COLO668 (cell line): ENCODE data around the gene PIGR.

Experiments used
- DNase-seq: peaks from one replicate; lab custom pipeline; 2025; ENCODE audit not compliant: unreplicated experiment; lab: John Stamatoyannopoulos, UW

PIGR gene

GRCh38 chr1:206946261-206946660 is at the start of gene PIGR:
PIGR (minus strand) TSS chr1:206946466; CDS start chr1:206940531, 5,935 bp downstream.
- no peak for DNase-seq

GRCh38 chr1:206992790-206993189 is 46.5 kb upstream of the PIGR start:
- DNase-seq, result no peak

GRCh38 chr1:206987873-206988272 is 41.6 kb upstream of the PIGR start:
- no peak for DNase-seq

GRCh38 chr1:206986885-206987284 is 40.6 kb upstream of the PIGR start:
- DNase-seq, result no peak

GRCh38 chr1:206986402-206986801 is 40.1 kb upstream of the PIGR start:
- DNase-seq, result no peak

GRCh38 chr1:206985162-206985749 is 39.0 kb upstream of the PIGR start:
- no peak for DNase-seq

GRCh38 chr1:206982216-206982615 is 36.0 kb upstream of the PIGR start:
- peak; percentile 60 for DNase-seq

GRCh38 chr1:206979379-206980043 is 33.2 kb upstream of the PIGR start:
- DNase-seq, result no peak

GRCh38 chr1:206978259-206978658 is 32.0 kb upstream of the PIGR start:
- DNase-seq, result no peak

- no peak for DNase-seq
Observed at GRCh38 chr1:206975306-206975705, 29.0 kb upstream of the PIGR start.

- DNase-seq, result no peak
Observed at GRCh38 chr1:206974140-206974539, 27.9 kb upstream of the PIGR start.

GRCh38 chr1:206972728-206973127 is 26.5 kb upstream of the PIGR start:
- DNase-seq, result no peak

- no peak for DNase-seq
Observed at GRCh38 chr1:206971029-206971655, 24.9 kb upstream of the PIGR start.

- no peak for DNase-seq
Observed at GRCh38 chr1:206970446-206970845, 24.2 kb upstream of the PIGR start, which contains the start of gene FCAMR. FCAMR (minus strand) TSS chr1:206970460; CDS start chr1:206970125, 335 bp downstream.

GRCh38 chr1:206969090-206969489 is 22.8 kb upstream of the PIGR start:
- no peak for DNase-seq

GRCh38 chr1:206967096-206967849 is 21.0 kb upstream of the PIGR start:
- DNase-seq, result no peak

- no peak for DNase-seq
Observed at GRCh38 chr1:206965781-206966180, 19.5 kb upstream of the PIGR start.

- DNase-seq, result no peak
Observed at GRCh38 chr1:206963740-206964139, 17.5 kb upstream of the PIGR start.

GRCh38 chr1:206963119-206963712 is 16.9 kb upstream of the PIGR start:
- DNase-seq, result no peak

- DNase-seq, result no peak
Observed at GRCh38 chr1:206962272-206962671, 16.0 kb upstream of the PIGR start.

- DNase-seq, result no peak
Observed at GRCh38 chr1:206961668-206962067, 15.4 kb upstream of the PIGR start.
